Dorsolateral prefrontal cortex (tissue), 118 donors: ENCODE data around the gene ATP5F1D. TPM values are rescaled to one million over a fixed set of nuclear protein-coding genes. Genes with fewer than 3 reads are reported as not detected.

Experiments
- total RNA-seq, 120 experiments: library from RNA; stranded (reverse); gene quantifications; one replicate each; pipeline versions ENCODE4 v1.2.3 to v1.2.4, GENCODE V29; 2022

ATP5F1D gene
- total RNA-seq, 120 experiments from 2014 or later: 170 to 316 (median 242) TPM

Other genes with a start within 250 kb of the ATP5F1D start
- gene GRIN3B, start 241.3 kb upstream of the ATP5F1D start, total RNA-seq: under 1 TPM in 3 of 120 experiments, not detected in 117; 0.13 to 0.76 (median 0.16) TPM
- 100 to 1,000 TPM in 119 of 120 experiments, 10 to 100 TPM in 1; 98.2 to 236 (median 132) TPM for gene TMEM259, start 220.6 kb upstream of the ATP5F1D start, total RNA-seq
- not detected for gene RNU6-2, start 220.2 kb upstream of the ATP5F1D start, total RNA-seq
- 10 to 100 TPM in 31 of 120 experiments, 1 to 10 TPM in 89; 1.1 to 28.7 (median 6.6) TPM for gene CNN2, start 215.1 kb upstream of the ATP5F1D start, total RNA-seq
- 10 to 100 TPM; 12.5 to 56.5 (median 28.1) TPM for gene ABCA7, start 201.6 kb upstream of the ATP5F1D start, total RNA-seq
- gene ARHGAP45, start 174.6 kb upstream of the ATP5F1D start, total RNA-seq: 10 to 100 TPM in 55 of 120 experiments, 1 to 10 TPM in 65; 2.8 to 23.4 (median 9.5) TPM
- 100 to 1,000 TPM; 114 to 230 (median 158) TPM for gene POLR2E, start 146.4 kb upstream of the ATP5F1D start, total RNA-seq
- gene GPX4, start 137.8 kb upstream of the ATP5F1D start, total RNA-seq: 100 to 1,000 TPM; 189 to 425 (median 310) TPM
- 10 to 100 TPM; 10.1 to 52.7 (median 22.7) TPM for gene SBNO2, start 67.5 kb upstream of the ATP5F1D start, total RNA-seq
- 10 to 100 TPM; 40.6 to 90.6 (median 56.3) TPM for gene STK11, start 36.0 kb upstream of the ATP5F1D start, total RNA-seq
- gene CBARP, start 3.7 kb upstream of the ATP5F1D start, total RNA-seq: 10 to 100 TPM in 119 of 120 experiments, 1 to 10 TPM in 1; 9.5 to 47.7 (median 25.8) TPM
- 100 to 1,000 TPM in 4 of 120 experiments, 10 to 100 TPM in 116; 19.9 to 116 (median 36.5) TPM for gene MIDN, start 6.8 kb downstream of the ATP5F1D start, total RNA-seq
- 100 to 1,000 TPM; 215 to 736 (median 434) TPM for gene CIRBP, start 27.6 kb downstream of the ATP5F1D start, total RNA-seq
- gene FAM174C, start 33.8 kb downstream of the ATP5F1D start, total RNA-seq: 10 to 100 TPM; 16.2 to 44.5 (median 25.3) TPM
- gene EFNA2, start 44.1 kb downstream of the ATP5F1D start, total RNA-seq: 1 to 10 TPM in 86 of 120 experiments, under 1 TPM in 22, not detected in 12; 0.51 to 3.8 (median 1.4) TPM
- gene NDUFS7, start 142.2 kb downstream of the ATP5F1D start, total RNA-seq: 100 to 1,000 TPM; 105 to 222 (median 151) TPM
- 10 to 100 TPM; 30.0 to 91.1 (median 47.4) TPM for gene GAMT, start 159.8 kb downstream of the ATP5F1D start, total RNA-seq
- gene DAZAP1, start 165.8 kb downstream of the ATP5F1D start, total RNA-seq: 100 to 1,000 TPM in 3 of 120 experiments, 10 to 100 TPM in 117; 46.4 to 115 (median 70.5) TPM
- 100 to 1,000 TPM; 343 to 670 (median 497) TPM for gene RPS15, start 196.6 kb downstream of the ATP5F1D start, total RNA-seq
- 100 to 1,000 TPM; 130 to 289 (median 183) TPM for gene APC2, start 208.4 kb downstream of the ATP5F1D start, total RNA-seq
- 10 to 100 TPM; 28.3 to 63.0 (median 35.2) TPM for gene C19orf25, start 237.5 kb downstream of the ATP5F1D start, total RNA-seq
- gene PCSK4, start 248.6 kb downstream of the ATP5F1D start, total RNA-seq: 10 to 100 TPM in 50 of 120 experiments, 1 to 10 TPM in 70; 4.5 to 20.4 (median 9.5) TPM
- 10 to 100 TPM in 116 of 120 experiments, 1 to 10 TPM in 4; 6.9 to 23.9 (median 14.3) TPM for gene REEP6, start 249.4 kb downstream of the ATP5F1D start, total RNA-seq